Mucosa of descending colon (tissue), 3 donors: ENCODE results near the gene EXOC1L. TPM values are rescaled to one million over a fixed set of nuclear protein-coding genes. Genes with fewer than 3 reads are reported as not detected.

Source experiments
- ATAC-seq: fragments of 200-7000 bp; cut with Tn5 transposase; one replicate; pipeline ENCODE4 v1.9.1; 2020; ENCODE audit warnings: mild to moderate bottlenecking, moderate library complexity
- DNase-seq, 3 donors: peaks; one replicate each; pipeline ENCODE4 v3.0.0-alpha.2; 2020
- H3K36me3 ChIP-seq: fragments of 200-600 bp; one replicate; pipeline ENCODE4 v1.8.0; 2021; ENCODE audit warnings: low read depth, mild to moderate bottlenecking
- H3K4me1 ChIP-seq: fragments of 200-600 bp; one replicate; pipeline ENCODE4 v1.8.0; 2021; ENCODE audit warnings: low read depth, mild to moderate bottlenecking
- H3K4me3 ChIP-seq: fragments of 200-600 bp; one replicate; pipeline ENCODE4 v1.8.0; 2021; ENCODE audit warnings: mild to moderate bottlenecking
- H3K9me3 ChIP-seq: fragments of 200-600 bp; one replicate; pipeline ENCODE4 v1.8.0; 2021; ENCODE audit warnings: mild to moderate bottlenecking
- intact Hi-C, 2 donors: fragments of 100-400 bp; cut with DNase I in 1 of 2; cut with micrococcal nuclease in 1 of 2; formaldehyde crosslinking; loops; one replicate each; pipeline versions ENCODE4 v1.11.0 to v1.11.1; 2022; cut with DNase I, micrococcal nuclease
- total RNA-seq, 3 donors: library from RNA; stranded (reverse); fragmentation: NEBNext Ultra II Directional in 2 of 3; extraction: Animal tissue kit (Norgen Biotek cat#: 25700) in 2 of 3; gene quantifications; one replicate each; pipeline versions ENCODE4 v1.2.1 to v1.2.4, GENCODE V29; 2021 to 2023
- TF ChIP-seq, protein P1 (sequence below): fragments of 200-600 bp; IDR thresholded peaks from one replicate; pipeline ENCODE4 v1.8.0; 2022; ENCODE audit warnings: antibody characterized with exemption, mild to moderate bottlenecking
- donor health status: DM: no; HTN: no; CAD: no; lungs with moderate emphysema.
- donor health status: DM: no; HTN: no; CAD: no.
- donor health status: DM: no; HTN: yes; CAD: no.

The EXOC1L gene
- total RNA-seq, 3 donors from 2014 or later: not detected

- Histone ChIP-seq H3K4me3 (no peak overlapping the region), H3K9me3 (no peaks in the 10 kb centered on the region), H3K36me3 (no peaks in the 10 kb centered on the region), H3K4me1 (no peaks in the 10 kb centered on the region)
- ATAC-seq (no peak), DNase-seq (no peak)
- intact Hi-C loops: no loop called here
- TF ChIP-seq, protein P1, sequence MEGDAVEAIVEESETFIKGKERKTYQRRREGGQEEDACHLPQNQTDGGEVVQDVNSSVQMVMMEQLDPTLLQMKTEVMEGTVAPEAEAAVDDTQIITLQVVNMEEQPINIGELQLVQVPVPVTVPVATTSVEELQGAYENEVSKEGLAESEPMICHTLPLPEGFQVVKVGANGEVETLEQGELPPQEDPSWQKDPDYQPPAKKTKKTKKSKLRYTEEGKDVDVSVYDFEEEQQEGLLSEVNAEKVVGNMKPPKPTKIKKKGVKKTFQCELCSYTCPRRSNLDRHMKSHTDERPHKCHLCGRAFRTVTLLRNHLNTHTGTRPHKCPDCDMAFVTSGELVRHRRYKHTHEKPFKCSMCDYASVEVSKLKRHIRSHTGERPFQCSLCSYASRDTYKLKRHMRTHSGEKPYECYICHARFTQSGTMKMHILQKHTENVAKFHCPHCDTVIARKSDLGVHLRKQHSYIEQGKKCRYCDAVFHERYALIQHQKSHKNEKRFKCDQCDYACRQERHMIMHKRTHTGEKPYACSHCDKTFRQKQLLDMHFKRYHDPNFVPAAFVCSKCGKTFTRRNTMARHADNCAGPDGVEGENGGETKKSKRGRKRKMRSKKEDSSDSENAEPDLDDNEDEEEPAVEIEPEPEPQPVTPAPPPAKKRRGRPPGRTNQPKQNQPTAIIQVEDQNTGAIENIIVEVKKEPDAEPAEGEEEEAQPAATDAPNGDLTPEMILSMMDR: no peak
These were observed 7.4 kb downstream of the EXOC1L start for GRCh38 chr4:55826986-55827385.

DNA sequence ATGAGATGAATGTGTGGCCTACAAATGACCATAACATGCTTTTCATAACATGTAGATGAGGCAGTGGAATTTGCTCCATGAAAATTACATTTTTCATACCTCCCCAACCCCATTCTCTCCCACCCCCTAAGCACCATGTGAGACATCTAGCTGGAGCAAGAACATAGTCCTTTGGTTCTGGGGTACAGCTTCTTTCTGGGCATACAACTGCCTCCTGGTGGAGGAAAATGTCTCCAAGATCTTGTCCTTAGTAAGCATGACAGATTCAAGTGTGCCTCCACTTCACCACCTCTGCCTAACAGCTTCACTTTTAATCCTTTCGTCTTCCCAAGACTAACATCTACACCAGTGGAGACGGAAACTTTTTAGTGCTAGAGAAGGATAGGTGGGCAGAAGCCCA is 8.0 kb downstream of the EXOC1L start:
- no peak overlapping the region for H3K4me3 ChIP-seq
- H3K36me3 ChIP-seq: no peaks in the 10 kb centered on the region
- no peak for ATAC-seq
- no peaks in the 10 kb centered on the region for H3K9me3 ChIP-seq
- intact Hi-C loops: no loop called here
- TF ChIP-seq, protein P1: no peak
- no peaks in the 10 kb centered on the region for H3K4me1 ChIP-seq
- DNase-seq: no peak

DNA sequence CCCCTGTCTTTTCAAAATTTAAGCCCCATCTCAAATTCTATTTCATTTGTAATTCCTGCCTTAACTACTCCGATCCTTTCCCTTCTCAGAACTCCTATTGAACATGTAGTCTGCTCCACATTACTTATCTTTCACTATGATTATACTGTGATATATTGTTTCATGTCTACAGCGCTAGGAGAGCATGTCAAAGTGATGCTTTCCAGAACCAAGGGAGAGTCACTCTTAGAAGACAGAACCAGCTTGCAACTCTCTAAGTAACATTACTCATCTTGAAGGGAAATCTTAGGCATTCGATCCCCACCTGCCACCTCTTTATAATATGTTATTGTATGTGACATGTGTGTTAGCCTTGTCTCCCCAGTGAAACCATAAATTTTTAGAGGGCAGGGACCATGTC is 10.5 kb downstream of the EXOC1L start:
- TF ChIP-seq, protein P1: no peak
- DNase-seq: no peak
- H3K9me3 ChIP-seq: no peaks in the 10 kb centered on the region
- intact Hi-C loops: no loop called here
- H3K4me1 ChIP-seq: no peaks in the 10 kb centered on the region
- ATAC-seq: no peak
- H3K4me3 ChIP-seq: no peak overlapping the region
- H3K36me3 ChIP-seq: no peaks in the 10 kb centered on the region

GRCh38 chr4:55830716-55831115 is 11.1 kb downstream of the EXOC1L start:
- no peak for ATAC-seq
- intact Hi-C loops: no loop called here
- TF ChIP-seq, protein P1: no peak
- Histone ChIP-seq H3K9me3 (no peaks in the 10 kb centered on the region), H3K4me3 (no peak overlapping the region), H3K36me3 (no peaks in the 10 kb centered on the region), H3K4me1 (no peaks in the 10 kb centered on the region)
- no peak for DNase-seq

DNA sequence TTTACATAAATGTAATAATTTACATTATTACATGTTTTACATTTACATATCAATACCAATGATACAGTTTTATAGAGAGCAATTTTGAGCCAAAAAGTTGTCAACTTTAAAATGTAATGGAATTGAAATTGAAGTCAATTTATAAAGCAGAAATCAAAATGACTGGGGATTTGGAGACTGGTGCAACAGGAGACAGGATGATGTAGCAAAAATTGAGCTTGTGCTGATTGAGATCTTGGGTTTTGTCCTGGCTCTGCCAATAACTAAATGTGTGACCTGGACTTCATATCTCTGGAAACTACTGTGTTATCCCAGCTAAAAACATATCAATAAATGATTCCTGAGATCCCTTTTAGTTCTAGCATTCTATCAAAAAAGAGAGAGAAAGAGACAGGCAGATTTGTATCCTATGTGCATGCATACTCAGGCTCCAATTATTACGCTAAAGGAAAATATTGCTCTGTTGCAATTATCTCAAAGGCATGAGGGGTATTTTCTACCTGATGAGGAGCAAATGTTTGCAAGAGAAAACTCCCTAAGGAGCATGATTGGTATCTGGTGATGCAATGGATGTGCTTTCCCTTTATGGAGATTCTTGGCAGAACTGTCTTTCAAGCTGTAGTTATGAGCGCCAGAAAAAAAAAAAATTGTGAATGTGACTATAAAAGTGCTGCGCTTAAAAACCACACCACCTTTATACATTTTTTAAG is 14.7 kb downstream of the EXOC1L start:
- DNase-seq (no peak), ATAC-seq (no peak)
- Histone ChIP-seq H3K4me3 (no peak overlapping the region), H3K36me3 (no peaks in the 10 kb centered on the region), H3K4me1 (no peaks in the 10 kb centered on the region), H3K9me3 (no peaks in the 10 kb centered on the region)
- intact Hi-C loops: no loop called here
- TF ChIP-seq, protein P1: no peak

GRCh38 chr4:55837903-55838302 is 18.3 kb downstream of the EXOC1L start:
- DNase-seq (no peak), ATAC-seq (no peak)
- intact Hi-C loops: no loop called here
- no peaks in the 10 kb centered on the region for H3K4me1 ChIP-seq
- TF ChIP-seq, protein P1: no peak
- H3K36me3 ChIP-seq: no peaks in the 10 kb centered on the region
- H3K9me3 ChIP-seq: no peaks in the 10 kb centered on the region
- no peak overlapping the region for H3K4me3 ChIP-seq
